NT2/D1 (cell line): ENCODE results near the gene SLC37A4.

ENCODE experiments used
- YY1 ChIP-seq: IDR thresholded peaks from 2 replicates; pipeline ENCODE4 v1.6.1; 2011; ENCODE audit not compliant: insufficient read length, insufficient read depth
- ZNF274 ChIP-seq: IDR thresholded peaks from 2 replicates; pipeline ENCODE4 v1.6.1; 2011; ENCODE audit warnings: mild to moderate bottlenecking, low read depth, low read length

DNA sequence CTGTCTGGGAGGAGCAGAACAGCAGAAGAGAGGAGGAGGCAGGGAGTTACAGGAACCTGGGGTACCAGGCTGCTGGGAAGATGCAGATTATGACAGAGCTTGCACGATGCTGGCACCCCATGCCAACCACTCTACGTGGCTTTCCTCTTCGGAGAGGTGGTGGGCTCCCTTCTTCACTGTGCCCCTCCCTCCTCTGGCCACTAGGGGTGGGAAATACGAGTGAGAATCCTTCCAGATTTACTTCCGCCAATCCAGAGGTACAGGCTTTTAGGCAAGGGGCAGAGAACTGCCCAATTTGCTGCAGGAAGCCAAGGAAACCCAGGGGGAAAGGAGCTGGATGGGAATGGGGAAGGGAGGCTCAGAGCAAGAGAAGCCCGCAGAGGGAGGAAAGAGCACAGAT lies 14.0 kb upstream of the SLC37A4 start:
- TF ChIP-seq ZNF274 (no peak), YY1 (no peak)
